Fibroblast of skin of back (primary cell): ENCODE data around the gene ADIPOR1.

Experiments used
- DNase-seq: peaks from one replicate; pipeline ENCODE4 v3.0.0-alpha.2; 2013

ADIPOR1 gene

DNA sequence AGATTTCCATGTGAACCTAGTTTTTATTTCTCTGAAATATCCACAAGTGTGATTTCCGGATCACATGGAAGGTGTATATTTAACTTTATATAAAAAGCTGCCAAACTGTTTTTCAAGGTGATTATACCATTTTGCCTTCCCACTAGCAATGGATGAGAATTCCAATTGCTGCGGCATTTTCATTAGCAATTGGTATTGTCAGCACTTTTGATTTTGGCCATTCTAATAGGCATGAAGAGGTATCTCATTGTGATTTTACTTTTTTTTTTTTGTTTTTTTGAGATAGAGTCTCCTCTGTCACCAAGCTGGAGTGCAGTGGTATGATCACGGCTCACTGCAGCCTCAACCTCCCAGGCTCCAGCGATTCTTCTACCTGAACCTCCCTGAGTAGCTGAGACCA, 13.9 kb upstream of the ADIPOR1 start:
- no peak for DNase-seq

DNA sequence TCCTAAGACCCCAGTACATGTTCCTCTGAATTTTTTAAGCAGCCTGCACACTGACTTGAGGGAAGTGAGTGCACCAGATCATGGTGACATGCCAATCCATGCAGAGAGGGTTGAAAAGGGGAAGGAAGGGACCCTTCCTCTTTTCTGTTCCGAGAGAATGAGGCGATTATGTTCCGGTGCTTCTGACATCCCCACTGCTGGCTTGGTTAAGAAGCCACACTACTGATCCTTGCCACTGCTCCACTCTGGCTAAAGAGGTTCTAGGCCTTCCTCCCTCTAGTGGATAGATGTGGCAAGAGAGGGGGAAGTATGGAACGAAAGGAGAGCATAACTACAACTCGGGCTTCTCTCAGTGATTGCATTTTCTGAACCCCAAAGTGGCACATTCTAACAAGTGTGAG, 10.8 kb upstream of the ADIPOR1 start:
- peak; percentile 68 for DNase-seq

DNA sequence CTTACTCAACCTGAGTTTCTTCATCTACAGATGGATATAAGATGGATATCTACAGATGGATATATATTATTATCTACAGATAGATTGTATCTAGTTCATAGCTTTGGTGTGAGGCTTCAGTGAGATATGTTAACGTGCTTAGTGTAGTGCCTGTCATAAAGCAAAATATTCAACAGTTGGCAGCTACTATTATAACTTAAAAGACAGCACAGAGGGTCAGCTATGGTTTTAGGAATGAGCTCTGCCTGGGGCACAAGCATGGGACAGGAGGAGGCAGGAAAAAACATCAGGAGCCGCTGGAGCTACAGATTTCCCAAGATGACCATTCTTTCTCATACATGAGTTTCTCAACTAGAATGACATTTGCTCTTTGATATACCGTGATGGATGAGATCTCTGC, 10.2 kb upstream of the ADIPOR1 start:
- DNase-seq: no peak

DNA sequence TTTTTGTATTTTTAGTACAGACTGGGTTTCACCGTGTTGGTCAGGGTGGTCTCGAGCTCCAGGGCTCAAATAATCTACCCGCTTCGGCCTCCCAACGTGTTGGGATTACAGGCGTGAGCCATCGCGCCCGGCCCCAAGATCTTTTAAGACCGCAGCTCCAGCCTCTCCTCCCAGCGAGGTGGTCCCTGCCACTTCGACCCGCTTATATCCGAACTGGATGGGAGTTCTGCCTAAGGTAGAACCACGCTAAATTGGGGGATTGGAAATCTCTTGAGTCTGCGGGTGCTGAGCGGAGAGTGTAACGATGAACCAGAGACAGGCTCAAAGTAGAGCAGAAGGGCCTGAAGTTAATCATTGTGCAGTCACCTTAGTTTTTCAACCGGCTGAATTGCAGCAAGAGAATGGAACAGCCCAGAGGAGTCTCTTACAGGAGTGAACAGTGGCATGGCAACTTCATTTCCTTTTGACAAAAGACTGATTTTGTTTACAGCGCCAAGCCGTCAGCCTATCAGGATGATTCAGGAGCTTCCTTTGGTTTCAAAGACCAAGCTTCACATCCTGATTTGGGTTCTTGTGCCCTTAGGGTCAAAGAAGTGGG, 9.7 kb upstream of the ADIPOR1 start:
- DNase-seq: no peak

DNA sequence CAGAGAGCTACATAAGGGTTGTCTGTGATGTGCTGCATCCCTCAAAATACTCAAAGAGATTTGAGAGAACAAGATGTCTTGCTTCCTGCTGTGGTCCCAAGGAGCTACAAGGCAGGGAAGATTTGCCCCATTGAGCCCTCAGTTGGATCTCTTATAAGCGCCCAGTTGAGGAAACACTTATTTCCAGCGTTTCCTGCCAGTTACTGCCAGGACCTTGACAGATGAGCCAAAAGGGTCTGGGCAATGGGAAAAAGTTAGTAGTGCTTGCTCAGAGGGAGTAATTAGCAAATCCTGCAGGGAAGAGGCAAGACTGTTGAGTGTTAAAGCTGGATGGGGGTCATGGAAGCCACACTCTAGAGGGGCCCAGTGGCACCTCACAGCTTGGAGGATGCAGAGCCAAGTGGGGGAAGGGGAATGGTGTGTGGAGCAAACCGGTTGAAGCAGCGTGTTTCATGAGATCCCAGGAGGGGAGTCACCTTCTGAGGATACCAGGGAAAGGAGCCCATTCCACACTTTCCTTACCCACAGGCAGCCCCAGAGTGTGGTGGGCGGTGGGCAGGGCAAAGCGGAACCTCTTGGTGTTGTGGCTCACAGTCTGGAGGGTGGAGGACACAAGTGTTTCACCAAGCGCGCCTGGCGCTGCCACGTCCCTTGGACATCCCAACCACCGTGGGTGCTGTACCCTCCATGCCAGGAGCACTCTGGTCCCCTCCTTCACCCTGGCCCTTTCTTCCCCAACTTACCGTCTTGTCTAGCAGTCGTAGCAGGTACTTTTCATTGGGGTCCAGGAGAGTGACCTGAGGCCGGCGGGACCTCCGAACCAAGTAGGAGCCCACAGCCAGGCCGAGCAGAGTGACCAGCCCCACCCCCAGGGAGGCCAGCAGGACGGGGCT, 8.1 kb upstream of the ADIPOR1 start:
- no peak for DNase-seq

DNA sequence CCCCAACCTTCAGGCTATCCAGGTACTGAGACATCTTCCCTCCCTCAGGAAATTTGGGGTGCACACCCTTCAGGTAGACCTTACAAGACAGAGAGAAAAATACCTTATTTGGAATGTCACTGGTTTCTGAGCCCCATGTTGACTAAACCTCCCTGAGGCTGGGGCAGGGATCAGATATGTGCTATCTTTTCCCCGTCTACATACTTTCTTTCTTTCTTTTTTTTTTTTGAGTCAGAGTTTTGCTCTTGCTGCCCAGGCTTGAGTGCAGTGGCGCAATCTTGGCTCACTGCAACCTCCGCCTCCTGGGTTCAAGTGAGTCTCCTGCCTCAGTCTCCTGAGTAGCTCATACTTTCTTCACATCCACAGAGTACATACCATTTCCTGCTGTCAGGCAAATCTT, 7.3 kb upstream of the ADIPOR1 start:
- DNase-seq: no peak

DNA sequence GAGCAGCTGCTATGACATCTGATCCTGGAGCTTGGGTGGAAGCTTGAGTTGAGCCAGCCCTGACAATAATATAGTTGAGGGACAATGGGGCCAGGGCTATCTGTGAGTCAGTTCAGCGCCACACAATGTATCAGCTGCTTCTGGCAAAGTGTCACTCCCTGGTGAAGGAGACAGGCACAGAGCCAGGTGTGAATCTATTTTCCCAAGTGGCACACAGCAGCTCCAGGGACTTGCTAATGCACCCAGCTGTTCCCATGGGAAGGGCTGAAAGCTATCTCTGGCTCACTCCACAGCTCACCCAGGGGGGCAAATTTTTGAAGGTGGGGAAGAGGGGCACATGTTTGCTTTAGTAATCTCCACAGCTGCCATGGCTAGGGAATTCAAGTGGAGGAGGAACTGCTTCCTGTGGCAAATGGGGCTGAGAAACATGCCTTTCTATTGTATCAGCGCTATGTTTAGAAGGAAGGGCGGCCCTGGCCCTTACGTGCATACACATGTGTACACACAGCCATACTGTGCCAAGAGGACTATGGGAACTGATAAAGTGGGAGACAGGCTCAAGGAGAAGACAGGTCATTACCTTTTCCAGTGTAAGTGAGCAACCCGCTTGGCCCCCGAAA, 6.8 kb upstream of the ADIPOR1 start:
- DNase-seq: peak; percentile 54

DNA sequence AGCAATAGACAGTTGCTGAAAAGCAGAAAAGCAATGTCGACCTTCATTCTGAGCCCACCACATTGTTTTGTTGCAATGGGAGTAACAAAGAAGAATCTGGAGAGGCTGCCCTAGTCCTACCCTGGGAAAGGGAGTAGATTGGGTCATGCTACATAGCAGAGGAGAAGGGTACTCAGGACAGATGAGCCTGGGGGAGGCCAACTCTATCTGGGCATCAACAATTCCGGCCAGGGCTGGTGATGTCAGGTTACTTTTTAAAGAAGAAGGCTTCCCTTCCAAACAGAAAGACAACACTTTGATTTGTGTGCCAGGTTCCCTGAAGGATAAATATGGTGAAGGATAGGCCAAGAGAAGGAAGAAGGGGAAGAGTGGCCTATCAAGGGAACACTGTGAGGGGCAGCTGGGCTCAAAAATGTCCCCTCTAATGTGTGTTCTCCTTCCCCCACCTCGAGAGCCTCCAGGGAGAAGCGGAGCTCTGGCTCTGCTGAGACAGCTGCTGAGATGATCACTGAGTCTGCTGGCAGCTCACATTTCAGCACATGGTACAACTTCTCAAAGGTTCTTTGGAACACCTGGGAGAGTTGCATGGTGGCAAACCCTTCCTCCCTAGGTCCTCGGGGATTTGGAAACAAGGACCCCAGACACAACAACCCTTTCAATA, 3.2 kb upstream of the ADIPOR1 start:
- no peak for DNase-seq

DNA sequence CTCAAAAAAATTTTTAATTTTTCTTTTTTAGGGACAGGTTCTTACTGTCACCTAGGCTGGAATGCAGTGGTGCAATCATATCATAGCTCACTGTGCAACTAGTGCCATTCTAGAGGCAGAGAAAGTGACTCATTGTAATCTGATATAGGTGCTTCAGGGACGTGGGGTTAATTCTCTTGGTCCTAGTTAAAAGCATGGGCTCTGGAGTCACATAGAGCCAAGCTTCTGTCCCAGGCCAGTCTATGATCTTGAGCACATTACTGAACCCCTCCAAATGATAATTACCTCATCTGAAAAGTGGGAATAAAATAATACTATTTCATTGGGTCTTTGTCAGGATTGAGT, 1.1 kb upstream of the ADIPOR1 start:
- DNase-seq: peak; percentile 54

DNA sequence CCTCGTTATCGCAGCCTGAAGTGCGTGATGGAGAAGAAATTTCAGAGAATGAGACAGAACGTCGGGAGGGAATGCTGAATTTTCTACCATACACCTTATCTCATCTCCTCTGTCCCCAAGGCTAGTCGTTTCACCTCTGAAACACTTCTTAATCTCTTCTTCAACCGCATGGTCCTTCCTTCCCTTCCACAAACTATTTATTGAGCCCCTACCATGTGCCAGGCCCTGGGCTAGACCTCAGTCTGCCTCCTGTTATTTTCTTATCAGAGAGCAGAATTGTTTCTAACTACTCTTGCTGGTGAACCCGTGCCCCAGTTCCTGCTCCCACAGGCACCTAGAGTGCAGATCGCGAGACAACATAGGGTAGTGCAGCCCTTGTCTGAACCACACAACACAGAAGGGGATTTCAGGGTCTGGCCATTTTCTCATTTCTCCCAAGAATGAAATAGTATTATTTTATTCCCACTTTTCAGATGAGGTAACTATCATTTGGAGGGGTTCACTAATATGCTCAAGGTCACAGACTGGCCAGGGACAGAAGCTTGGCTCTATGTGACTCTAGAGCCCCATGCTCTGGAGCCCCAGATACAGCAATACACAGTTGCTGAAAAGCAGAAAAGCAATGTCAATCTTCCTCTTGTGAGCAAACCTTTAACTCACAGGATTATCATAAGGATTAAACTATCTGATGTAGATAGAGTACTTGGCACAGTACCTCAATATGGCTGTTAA, 598 bp upstream of the ADIPOR1 start:
- DNase-seq: no peak

DNA sequence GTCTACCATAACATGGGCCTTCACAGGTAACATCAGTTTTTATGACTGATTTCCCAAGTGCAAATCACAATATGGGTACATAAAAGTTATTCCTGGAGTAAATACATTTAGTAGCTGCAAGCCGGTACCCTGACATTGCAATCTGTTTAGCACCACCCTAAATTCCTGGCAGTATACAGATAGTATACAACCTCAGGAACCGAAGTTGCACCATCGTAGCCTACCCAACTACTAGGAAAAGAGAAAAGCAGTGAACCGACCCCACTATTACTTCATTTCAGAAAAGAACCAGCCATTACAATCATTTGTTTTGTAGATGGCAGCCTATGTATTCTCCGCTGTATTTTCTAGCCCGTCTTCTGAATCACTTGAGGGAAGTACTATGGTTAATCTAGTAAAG, 1.1 kb downstream of the ADIPOR1 start:
- DNase-seq: no peak

DNA sequence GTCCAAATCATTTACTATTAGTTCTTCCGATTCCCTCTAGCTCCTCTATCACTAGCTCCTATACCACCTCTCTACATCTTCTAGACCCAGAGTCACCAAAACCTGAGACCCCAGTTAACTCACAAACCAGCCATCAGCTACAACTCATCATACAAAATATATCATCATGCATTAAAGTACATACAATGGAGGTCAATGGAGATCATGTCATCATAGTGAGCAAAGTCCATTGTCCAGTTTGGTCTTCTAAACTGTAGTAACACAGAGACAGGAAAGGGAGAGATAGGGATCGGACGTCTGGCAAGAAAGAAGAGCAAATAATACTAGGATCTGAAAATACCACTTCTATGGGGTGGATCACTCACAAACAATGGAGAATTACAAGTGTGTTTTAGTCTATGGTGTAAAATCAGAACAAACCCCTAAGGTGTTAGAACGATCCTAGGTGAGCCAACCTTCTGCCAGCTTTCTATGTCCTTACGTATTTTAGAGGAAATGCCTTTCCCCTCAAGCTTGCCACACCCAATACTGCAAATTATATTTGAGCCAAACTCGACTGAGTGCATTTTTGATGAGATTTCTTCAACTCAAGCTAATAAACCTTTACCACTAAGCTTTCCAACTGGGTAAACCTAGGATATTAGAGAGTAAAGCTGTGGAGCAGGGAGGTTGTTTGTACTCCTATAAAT, 3.9 kb downstream of the ADIPOR1 start:
- no peak for DNase-seq

DNA sequence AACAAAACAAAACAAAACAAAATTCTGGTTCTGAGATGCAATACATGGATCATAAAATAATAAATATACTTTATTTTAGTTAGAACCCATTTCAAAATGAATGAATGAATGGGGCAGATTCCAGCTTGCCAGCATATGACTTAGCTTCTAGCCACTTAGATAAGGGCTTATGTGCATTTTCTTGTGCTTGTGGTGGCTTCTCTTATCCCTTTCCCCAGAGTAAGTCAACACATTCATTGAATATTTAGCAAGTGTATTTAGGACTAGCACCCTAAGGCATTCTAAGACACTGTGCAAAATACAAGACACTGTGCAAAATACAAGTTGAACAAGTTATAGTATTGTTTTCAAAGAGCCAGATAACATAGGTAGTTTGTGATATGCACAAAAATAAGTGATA, 4.7 kb downstream of the ADIPOR1 start:
- no peak for DNase-seq

DNA sequence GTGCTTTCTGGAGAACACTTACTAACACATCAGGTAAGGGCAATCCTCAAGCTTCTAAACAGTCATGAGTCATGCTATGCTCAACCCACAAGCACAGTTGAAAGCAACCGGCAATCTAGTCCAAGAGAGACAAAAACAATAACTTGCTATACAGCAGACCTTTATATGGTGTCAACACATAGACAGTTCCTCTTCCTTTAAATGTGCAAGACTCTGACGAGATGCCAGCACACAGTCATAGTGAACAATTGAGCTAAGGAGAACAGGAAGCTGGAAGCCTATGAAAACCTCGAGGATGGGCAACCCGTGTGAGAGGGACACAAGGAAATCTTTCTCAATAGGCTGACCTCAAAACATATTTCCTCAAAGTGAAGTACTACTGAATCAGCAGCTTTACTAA, 5.3 kb downstream of the ADIPOR1 start:
- no peak for DNase-seq

DNA sequence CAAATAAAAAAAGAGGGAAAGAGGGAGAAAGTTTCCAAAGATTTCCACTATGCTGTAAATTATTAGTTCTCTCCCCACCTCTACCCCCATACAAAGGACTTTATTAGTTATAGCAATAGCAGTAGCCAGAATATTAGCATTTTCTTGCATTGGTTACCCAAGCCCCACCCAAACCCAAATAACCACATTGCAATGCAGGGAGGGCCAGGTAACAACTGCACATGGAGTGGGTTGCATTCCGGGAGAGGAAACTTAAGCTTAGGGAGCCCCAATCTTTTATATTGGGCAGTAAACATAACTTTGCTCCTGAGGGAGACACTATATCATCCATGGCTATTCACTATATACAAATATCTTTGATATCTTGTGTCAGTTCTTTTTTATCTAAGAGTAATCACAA, 6.0 kb downstream of the ADIPOR1 start:
- no peak for DNase-seq

DNA sequence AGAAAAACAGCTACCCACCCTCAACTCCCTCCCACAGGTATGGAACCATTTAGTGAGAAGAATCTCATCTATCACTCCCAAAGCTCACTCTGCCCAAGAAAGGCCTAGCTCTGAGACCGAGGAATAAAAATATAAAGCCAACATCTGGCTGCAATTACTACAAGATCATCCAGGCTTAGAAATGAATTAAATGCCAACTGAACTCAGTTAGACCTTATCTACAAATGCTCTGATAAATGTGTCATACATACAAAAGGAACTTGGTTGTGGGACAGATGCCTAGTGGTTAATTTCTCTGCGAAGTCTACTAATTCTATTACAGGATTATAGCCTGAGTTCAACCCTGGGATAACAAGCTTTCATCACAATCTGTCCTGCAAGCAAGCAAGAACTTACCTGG, 6.7 kb downstream of the ADIPOR1 start:
- no peak for DNase-seq

DNA sequence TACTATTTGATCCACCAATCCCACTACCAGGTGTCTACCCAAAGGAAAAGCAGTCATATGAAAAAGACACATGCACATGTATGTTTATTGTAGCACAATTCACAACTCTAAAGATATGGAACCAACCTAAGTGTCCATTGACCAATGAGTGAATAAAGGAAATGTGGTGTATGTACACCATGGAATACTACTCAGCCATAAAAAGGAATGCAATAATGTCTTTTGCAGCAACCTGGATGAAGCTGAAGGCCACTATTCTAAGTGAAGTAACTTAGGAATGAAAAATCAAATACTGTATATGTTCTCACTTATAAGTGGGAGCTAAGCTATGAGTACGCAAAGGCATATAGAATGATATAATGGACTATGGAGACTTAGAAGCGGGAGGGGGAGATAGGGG, 12.6 kb downstream of the ADIPOR1 start:
- DNase-seq: no peak

DNA sequence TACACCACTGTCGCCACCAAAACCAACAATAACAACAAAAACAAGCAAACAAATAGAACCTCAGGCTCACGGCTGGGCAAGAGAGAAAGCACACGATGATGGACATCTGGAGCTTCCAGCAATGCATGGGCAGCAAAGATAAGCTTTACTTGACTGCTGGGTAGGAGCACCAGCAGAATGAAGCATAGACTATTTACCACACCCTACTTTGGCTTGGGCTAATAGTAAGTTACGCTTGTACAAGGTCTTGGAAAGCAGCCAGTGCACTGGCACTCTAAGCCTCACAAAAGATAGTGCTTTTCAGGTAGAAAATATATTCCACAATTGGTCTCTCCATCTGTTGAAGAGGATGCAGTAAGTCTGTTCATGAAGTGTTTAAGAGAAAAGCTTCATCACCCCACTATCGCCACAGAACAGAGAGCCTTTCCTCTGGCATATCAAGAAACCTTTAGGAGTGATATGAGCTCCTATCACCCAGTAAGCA, 13.6 kb downstream of the ADIPOR1 start:
- no peak for DNase-seq

DNA sequence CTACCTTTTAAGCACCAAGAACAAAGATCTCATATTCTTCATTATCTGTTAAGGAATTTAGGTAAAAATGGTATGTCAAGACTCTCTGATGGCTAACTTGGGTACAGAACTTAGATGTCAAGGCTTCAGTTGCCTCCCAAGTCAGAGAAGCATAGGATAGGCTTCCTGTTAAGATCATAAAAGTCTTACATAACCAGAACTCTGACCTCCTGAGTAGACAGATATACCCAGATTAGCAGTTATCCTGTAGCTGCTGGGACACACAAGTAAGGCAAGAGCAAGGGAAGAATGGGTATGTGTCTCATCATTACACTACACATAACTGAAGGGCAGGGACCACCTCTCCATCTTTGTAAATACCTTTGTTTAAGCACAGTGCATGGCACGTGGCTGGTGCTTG, 15.7 kb downstream of the ADIPOR1 start:
- DNase-seq: no peak

DNA sequence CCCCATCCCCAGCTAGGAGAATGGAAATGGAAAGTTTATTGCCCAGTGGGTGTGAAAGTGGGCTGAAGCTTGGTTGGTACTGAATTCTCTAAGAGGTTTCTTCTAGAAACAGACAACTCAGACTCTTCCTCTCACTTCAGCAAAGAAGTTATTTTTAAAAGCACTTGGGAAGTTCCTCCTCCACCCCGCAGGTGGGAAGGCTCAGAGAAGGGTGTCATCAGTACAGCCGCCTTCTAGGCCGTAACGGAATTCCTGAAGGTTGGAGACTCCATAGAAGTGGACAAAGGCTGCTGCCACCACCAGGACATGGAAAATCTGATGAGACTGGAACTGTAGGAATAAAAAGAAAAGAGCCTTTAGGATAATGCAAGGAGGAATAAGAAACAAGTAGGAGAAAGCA, 16.7 kb downstream of the ADIPOR1 start:
- DNase-seq: no peak

DNA sequence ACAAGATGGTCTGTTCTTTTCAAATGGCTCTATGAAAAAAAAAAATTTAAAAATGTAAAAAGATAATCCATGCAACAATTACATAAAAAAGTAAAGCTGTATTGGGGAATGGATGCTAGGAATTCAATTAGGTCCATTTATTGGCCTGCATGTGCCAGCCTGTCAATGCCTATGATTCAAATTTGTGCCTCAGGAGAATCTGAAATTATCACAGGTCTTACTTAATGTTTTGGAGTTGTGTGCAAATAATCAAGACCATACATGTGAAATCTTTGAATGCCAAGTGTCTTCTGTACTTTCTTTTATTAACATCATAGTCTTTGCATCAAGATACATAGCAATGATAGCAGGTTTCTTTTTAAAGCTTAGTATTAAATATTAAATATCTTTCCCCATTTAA, 17.6 kb downstream of the ADIPOR1 start:
- no peak for DNase-seq

DNA sequence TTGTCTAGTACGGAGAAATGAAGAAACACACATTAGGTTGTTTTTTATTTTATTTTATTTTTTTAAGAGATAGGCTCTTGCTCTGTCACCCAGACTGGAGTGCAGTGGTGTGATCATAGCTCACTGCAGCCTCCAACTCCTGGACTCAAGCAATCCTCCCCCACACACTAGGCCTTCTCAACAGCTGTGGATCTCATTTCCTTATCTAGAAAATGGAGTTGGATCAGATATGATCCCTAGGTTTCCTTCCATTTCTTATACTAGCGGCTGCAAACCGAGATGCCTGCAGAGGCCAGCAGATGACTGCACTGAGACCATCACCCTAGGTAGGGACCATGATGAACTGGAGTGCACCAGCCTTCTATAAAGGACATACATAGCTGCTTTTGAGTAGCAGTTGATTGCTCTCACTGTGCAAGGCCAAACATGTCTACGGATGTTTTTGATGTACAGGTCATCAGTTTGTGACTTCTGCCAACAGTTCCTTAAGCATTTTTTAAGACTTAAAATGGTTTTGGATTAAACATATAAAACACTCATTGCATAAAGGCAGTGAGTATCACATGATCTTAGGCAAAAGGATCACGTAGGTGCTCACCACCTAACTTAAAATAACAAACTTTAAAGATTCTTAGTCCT, 19.7 kb downstream of the ADIPOR1 start:
- no peak for DNase-seq
